HEK293 (cell line): Measurements from ENCODE around the gene GJA10.

Experiments
- ZNF114 ChIP-seq: fragments of 450-650 bp; formaldehyde crosslinking; IDR thresholded peaks from 2 replicates; pipeline ENCODE4 v1.5.0; 2017; ENCODE audit warnings: missing biosample characterization, missing genetic modification characterization
- ZNF391 ChIP-seq: fragments of 450-650 bp; formaldehyde crosslinking; IDR thresholded peaks from 2 replicates; pipeline ENCODE4 v1.5.1; 2016; ENCODE audit warnings: low read depth, missing biosample characterization, missing genetic modification characterization, borderline replicate concordance
- ZNF426 ChIP-seq: fragments of 450-650 bp; formaldehyde crosslinking; IDR thresholded peaks from 2 replicates; pipeline ENCODE4 v1.5.1; 2017; ENCODE audit warnings: missing biosample characterization, missing genetic modification characterization, mild to moderate bottlenecking, inconsistent platforms, moderate library complexity
- TF ChIP-seq, protein P1 (sequence below): fragments of 450-650 bp; formaldehyde crosslinking; IDR thresholded peaks from 2 replicates; pipeline ENCODE4 v1.5.1; 2016; ENCODE audit warnings: missing biosample characterization, missing genetic modification characterization
- TF ChIP-seq, protein P2 (sequence below): fragments of 450-650 bp; formaldehyde crosslinking; IDR thresholded peaks from 2 replicates; pipeline ENCODE4 v1.5.1; 2016; ENCODE audit warnings: missing biosample characterization, missing genetic modification characterization

DNA sequence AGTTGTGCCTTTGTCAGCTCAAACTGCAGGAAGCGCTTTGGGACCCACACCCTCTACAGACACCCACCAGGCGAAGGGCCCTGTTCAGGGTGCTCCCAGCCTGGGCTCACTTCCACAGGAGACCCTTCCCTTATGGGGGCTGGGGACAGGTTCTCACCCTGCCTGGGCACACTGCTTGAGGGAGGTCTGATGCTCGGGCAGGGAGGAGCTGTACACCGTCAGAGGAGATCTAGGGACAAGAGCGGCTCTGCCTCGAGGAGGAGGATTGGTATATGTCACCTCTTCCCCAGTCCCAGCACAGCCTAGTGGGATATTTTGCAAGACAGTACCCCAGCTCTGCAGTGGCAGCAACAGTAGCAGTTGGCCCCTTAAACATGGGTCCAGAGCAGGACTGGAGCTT lies 26.9 kb downstream of the GJA10 start:
- TF ChIP-seq ZNF114 (tag by site-specific recombination) = no peak
- TF ChIP-seq ZNF426 (tag by site-specific recombination) = no peak
- TF ChIP-seq, protein P1, sequence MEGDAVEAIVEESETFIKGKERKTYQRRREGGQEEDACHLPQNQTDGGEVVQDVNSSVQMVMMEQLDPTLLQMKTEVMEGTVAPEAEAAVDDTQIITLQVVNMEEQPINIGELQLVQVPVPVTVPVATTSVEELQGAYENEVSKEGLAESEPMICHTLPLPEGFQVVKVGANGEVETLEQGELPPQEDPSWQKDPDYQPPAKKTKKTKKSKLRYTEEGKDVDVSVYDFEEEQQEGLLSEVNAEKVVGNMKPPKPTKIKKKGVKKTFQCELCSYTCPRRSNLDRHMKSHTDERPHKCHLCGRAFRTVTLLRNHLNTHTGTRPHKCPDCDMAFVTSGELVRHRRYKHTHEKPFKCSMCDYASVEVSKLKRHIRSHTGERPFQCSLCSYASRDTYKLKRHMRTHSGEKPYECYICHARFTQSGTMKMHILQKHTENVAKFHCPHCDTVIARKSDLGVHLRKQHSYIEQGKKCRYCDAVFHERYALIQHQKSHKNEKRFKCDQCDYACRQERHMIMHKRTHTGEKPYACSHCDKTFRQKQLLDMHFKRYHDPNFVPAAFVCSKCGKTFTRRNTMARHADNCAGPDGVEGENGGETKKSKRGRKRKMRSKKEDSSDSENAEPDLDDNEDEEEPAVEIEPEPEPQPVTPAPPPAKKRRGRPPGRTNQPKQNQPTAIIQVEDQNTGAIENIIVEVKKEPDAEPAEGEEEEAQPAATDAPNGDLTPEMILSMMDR (tag by site-specific recombination) = no peak
- no peak for TF ChIP-seq ZNF391 (tag by site-specific recombination)
- TF ChIP-seq, protein P2, sequence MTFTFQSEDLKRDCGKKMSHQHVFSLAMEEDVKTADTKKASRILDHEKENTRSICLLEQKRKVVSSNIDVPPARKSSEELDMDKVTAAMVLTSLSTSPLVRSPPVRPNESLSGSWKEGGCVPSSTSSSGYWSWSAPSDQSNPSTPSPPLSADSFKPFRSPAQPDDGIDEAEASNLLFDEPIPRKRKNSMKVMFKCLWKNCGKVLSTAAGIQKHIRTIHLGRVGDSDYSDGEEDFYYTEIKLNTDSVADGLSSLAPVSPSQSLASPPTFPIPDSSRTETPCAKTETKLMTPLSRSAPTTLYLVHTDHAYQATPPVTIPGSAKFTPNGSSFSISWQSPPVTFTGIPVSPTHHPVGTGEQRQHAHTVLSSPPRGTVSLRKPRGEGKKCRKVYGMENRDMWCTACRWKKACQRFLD (tag by site-specific recombination) = no peak
